NCI-H128 (cell line): ENCODE results near the gene NEUROD1.
"Not testable (repeated sequence)": the region's sequence is repeated elsewhere in the genome, so short reads cannot be mapped to it uniquely, and the experiment has no call there.

Experiments
- DNase-seq: peaks from one replicate; lab custom pipeline; 2025; ENCODE audit not compliant: unreplicated experiment; lab: John Stamatoyannopoulos, UW

NEUROD1 gene

GRCh38 chr2:181680055-181680936, at the start of gene NEUROD1:
TSS of gene NEUROD1 (minus strand) at chr2:181680517. CDS start at chr2:181678860, 1,657 bp downstream.
- no peak for DNase-seq

GRCh38 chr2:181725476-181725875, 45.2 kb upstream of the NEUROD1 start:
- DNase-seq = no peak

GRCh38 chr2:181724662-181725061, 44.3 kb upstream of the NEUROD1 start:
- no peak for DNase-seq

GRCh38 chr2:181723731-181724130, 43.4 kb upstream of the NEUROD1 start:
- no peak for DNase-seq

- peak; percentile 62 for DNase-seq
These were observed 34.8 kb upstream of the NEUROD1 start for GRCh38 chr2:181715033-181715630.

GRCh38 chr2:181711051-181711450, 30.7 kb upstream of the NEUROD1 start:
- DNase-seq = not testable (repeated sequence)

- DNase-seq = not testable (repeated sequence)
These were observed 22.2 kb upstream of the NEUROD1 start for GRCh38 chr2:181702519-181702918.

- DNase-seq = no peak
These were observed 17.9 kb upstream of the NEUROD1 start for GRCh38 chr2:181698223-181698622.

GRCh38 chr2:181697571-181697970, 17.3 kb upstream of the NEUROD1 start:
- no peak for DNase-seq

GRCh38 chr2:181697126-181697525, 16.8 kb upstream of the NEUROD1 start:
- DNase-seq = no peak

GRCh38 chr2:181694271-181694670, 14.0 kb upstream of the NEUROD1 start:
- no peak for DNase-seq

GRCh38 chr2:181690860-181691259, 10.5 kb upstream of the NEUROD1 start:
- DNase-seq = no peak

GRCh38 chr2:181686576-181687185, 6.4 kb upstream of the NEUROD1 start:
- no peak for DNase-seq

- DNase-seq = no peak
These were observed 4.9 kb upstream of the NEUROD1 start for GRCh38 chr2:181685150-181685688.

GRCh38 chr2:181684454-181685149, 4.3 kb upstream of the NEUROD1 start:
- DNase-seq = no peak

GRCh38 chr2:181683518-181684453, 3.5 kb upstream of the NEUROD1 start:
- DNase-seq = no peak

GRCh38 chr2:181682795-181683517, 2.6 kb upstream of the NEUROD1 start:
- no peak for DNase-seq

GRCh38 chr2:181682026-181682789, 1.9 kb upstream of the NEUROD1 start:
- DNase-seq = no peak
